HG02884 (cell line): Measurements from ENCODE around the gene BAIAP2.

Experiments used
- ATAC-seq: cut with Tn5 transposase; IDR thresholded peaks from one replicate; pipeline ENCODE4 v1.9.1; 2021; ENCODE audit warnings: mild to moderate bottlenecking, moderate library complexity; ENCODE audit not compliant: unreplicated experiment

Gene BAIAP2

DNA sequence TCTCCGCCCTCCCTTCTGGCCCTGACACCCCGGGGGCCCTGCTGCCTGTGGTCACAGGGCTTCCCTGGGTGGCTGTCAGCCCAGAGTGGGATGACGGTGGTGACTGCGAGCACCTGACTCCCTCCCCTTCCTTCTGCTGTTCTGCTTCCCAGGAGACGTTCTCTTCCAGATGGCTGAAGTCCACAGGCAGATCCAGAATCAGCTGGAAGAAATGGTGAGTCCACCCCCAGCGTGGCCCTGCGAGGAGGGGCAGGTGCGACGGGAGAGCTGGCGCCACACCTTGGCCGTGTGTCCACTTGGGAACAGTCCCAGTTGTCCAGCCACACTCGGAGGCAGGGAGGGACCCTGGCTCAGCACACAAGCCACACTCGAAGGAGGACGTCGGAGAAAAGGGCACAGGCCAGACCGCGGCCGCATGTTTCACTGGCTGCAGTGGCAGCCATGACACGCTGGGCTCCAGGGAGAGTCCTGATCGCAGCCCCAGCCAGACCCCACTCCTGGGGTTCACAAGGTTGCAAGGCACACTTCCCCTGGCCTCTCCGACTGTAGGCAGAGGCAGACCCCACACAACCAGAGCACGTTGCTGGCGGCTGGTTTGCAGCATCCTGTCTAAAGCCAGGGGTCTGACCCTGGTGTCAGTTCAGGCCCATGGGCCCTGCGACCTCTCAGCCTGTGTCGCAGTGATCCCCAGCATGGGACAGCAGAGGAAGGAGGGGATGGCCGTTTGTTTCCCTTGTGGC is 49.9 kb downstream of the BAIAP2 start:
- no peak for ATAC-seq

- no peak for ATAC-seq
These were observed 50.5 kb downstream of the BAIAP2 start for GRCh38 chr17:81085420-81085911.

GRCh38 chr17:81086789-81087551 is 52.0 kb downstream of the BAIAP2 start:
- no peak for ATAC-seq

DNA sequence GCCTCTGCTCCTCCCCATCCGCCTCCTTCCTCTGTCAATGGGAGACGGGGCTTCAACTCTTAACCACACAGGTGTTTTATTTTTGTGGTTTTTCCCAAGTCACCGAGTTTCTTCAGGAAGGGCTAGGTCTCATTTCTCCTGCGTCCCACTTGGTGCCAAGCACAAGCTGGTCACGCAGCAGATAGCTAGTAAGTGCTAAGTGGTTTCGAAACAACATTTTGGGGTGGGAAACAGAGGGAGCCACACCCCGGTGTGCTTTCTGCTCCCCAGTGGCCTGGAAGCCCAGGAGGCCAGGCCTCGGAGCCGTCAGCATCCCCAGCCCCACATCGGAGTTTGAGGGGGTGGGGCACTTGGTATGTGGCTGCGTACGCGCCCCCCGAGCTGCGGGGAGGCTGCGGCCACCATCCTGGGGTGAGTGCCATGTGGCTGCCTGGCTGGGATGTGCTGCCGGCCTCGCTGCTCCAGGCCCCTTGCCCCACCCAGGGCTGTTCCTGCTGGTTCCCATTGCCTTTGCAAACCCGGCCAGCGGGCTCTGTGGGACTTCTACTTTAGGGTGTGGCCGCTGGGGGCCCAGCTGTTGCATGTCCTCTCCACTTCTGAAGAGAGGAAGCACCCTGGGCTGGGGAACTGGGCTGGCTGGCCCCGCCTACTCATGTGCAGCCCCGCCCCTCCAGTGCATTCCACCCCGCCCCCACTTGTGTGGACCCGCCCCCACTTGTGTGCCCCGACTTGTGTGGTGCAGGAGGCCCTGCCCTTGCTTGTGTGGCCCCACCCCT is 55.6 kb downstream of the BAIAP2 start:
- ATAC-seq = no peak

DNA sequence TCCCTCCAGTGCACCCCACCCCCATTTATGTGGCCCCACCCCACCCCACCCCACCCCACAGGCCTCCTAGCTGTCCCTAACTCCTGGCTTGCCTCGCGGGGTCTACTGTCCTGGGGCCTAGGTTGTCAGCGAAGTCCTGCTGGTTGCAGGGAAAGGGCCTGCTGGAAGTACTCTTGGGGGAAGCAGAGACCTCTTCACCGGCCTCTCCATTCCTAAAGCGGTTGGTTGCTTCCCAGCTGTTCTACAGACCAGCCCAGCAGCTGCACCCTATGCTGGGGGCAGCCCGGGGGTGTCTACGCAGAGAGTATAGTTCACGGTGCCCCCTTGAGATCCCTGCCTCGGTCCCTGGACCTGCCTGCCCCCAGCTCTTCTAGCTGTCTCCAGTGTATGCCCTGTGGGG is 56.2 kb downstream of the BAIAP2 start:
- no peak for ATAC-seq

DNA sequence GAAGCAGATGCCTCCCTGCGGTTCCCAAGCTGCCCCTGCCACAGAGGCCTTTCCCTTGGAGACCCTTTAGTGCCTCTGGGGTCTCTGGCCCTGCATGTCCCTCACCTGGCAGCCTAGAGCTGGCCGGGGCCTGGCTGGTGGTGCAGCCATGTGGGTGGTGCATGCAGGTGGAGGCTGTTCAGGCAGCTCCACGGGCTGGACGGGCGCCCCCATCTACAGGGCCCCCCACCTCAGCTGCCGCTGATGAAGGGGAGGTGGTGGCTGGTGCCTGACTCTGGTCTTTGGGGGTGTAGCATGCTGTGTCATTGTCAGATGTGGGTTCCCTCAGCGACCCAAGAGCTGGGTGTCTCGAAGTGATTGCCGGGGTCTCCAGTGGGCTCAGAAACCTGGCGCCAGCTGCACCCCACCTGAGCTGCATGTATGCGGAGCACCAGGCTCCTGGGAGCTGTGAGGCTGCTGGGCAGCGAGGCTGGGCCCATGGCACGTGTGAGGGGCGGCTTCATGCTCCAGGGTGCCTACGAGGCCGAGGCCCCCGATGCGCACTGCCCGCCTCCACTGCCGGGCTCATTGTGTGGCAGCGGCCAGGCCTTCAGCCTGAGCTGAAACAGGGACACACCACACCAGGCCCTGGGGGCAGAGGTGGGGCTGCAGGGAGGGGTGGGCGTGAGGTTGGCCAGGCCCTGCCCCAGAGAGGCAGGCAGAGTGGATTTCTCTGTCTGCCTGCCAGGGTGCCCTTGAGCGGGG is 57.0 kb downstream of the BAIAP2 start:
- ATAC-seq = no peak

GRCh38 chr17:81092518-81093095 is 57.7 kb downstream of the BAIAP2 start:
- no peak for ATAC-seq

GRCh38 chr17:81093619-81094508 is 58.9 kb downstream of the BAIAP2 start:
- ATAC-seq = no peak

- ATAC-seq = no peak
These were observed 59.8 kb downstream of the BAIAP2 start for GRCh38 chr17:81094509-81095382.

GRCh38 chr17:81095383-81095762 is 60.4 kb downstream of the BAIAP2 start:
- no peak for ATAC-seq

- ATAC-seq = no peak
These were observed 61.8 kb downstream of the BAIAP2 start for GRCh38 chr17:81096741-81097133.

DNA sequence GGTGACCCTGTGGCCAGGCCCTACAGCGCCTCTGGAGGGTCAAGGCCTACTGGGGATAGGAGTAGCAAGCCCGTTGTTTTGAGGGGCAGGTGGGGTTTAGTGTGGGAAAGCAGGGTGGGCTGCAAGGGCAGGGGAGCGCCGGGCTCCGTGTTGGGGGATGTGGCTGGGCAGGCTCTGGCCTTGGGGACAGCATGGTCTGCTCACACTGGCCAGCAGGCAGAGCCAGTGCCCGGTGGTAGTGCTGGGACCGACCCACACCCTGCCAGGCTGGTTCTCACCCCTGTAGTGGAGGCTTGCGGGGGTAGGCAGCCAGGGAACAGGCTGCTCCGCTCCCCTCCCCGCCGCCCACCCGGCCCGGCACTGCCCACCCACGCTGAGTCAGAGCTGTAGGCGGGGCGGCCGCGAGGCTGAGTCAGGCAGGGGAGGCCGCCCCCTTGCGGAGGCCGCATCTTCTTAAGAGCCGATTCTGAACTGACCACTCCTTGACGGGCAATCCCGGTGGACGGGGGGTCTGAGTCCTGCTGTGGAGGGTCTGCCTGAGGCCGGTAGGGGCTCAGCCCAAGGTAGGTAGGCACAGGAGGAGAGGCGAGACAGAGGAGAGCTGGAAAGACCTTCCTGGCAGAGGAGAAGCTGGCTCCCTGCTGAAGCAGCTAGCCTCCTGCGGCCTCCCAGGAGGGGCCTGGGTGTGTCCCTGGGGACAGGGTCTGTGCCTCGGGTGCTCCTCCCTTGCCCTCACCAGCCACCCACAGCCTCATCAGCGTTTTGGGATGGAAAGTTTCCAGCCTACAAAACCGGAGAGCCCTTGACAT is 62.4 kb downstream of the BAIAP2 start:
- no peak for ATAC-seq

DNA sequence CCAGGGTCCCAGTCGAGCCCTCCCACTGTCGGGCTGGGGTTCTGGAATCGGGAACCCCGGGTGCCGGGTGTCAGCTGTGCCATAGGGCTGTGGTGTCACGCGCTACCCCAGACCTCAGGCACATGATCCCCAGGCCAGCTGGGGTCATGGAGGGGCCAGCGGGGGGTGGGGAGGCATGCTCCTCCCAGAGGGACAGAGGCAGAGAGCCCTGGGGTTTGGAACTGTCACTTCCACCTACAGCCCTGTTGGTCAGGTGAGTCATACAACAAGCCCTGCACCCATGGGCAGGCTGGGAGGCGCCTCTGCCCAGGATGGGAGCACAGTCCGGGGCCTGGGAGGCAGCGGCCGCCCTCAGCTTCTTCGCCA is 63.0 kb downstream of the BAIAP2 start:
- ATAC-seq = no peak

- no peak for ATAC-seq
These were observed 64.9 kb downstream of the BAIAP2 start for GRCh38 chr17:81099888-81100287.

GRCh38 chr17:81100668-81101067 is 65.7 kb downstream of the BAIAP2 start:
- ATAC-seq = no peak

DNA sequence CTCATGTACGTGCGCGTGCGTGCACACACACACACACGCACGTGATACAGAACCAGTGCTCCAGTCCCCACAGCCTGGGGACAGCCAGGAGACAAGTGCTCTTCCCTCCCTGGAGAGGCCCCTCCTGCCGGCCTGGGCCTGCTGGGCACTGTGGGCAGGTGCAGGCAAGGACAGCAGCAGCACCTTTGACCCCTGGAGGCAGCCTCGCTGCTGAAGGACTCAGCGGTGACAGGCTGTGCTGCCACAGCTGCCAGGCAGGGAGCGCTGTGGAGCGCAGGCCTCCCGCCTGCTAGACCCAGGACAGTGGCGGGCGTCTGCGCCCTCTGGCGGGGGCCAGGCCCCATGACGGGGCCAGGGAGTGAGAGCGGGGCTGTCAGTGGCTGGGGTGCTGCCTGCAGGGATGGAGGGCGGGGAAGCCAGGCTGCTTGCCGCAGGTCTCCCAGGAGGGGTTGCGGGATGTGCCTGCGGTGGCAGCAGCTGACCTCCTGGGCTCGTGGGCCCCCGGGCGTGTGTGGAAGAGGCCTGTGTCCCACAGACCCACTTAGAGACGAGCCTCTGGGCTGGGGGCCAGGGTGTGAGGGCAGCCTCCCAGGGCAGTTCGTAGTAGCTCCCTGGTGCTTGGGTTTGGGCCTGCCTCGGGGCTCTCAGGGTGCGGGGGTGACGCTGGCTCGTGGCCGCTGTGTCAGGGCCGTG is 66.8 kb downstream of the BAIAP2 start:
- ATAC-seq = peak; percentile 62

DNA sequence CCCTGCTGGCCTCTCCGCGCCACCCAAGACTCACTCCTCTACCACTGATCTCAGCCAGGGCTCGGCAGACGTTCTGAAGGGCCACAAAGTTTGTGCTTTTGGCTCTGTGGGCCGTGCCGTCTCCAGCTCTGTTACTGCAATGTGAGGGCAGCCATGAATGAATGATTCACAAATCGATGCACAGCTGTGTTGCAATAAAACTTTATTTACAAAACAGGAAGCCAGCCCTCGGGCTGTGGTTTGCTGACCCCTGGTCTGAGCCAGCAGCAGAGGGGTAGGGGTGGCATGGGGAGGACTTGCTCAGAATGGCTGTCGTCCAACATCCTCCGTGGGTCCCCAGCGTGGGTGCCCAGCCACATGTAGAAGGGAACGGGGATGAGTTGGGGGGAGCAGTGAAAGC is 67.4 kb downstream of the BAIAP2 start:
- ATAC-seq = no peak
